ENCODE data around the gene DOC2A.
A peak's percentile ranks its signal among the peaks of the same experiment; 100 is the strongest.

The DOC2A gene

GRCh38 chr16:30006659-30007377 lies 4.0 kb downstream of the DOC2A start:
- Histone ChIP-seq H3K4me3 (no peak overlapping the region), H3K27ac (no peak overlapping the region)

- Histone ChIP-seq H3K27ac (no peak overlapping the region), H3K4me3 (no peak overlapping the region)
These were observed 4.7 kb downstream of the DOC2A start for GRCh38 chr16:30006095-30006473.

- no peak overlapping the region for H3K27ac ChIP-seq
- no peak overlapping the region for H3K4me3 ChIP-seq
These were observed 5.3 kb downstream of the DOC2A start for GRCh38 chr16:30005341-30006094.

DNA sequence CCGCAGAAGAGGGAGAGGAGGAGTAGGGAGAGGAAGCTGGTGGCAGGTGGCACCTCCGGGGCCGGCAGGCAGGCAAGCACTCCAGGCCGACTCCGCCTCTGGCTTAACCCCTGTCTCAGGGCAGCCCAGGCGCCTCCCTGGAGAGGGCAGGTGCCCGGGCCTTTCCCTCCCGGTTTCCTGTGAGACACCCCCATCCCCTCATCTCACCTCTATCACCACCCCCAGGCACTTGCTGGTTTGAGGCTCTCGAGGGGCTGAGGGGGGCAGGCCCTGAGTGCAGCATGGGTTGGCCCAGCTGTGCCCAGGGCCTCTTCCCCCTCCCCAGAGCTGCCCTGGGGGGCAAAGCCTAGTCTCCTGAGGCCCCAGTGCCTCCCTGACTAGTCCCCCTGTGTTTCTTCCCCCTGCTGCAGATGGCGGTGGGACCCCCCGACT lies 6.0 kb downstream of the DOC2A start:
- Histone ChIP-seq H3K27ac (no peak overlapping the region), H3K4me3 (no peak overlapping the region)

GRCh38 chr16:30004424-30004776 lies 6.4 kb downstream of the DOC2A start:
- no peak overlapping the region for H3K27ac ChIP-seq
- H3K4me3 ChIP-seq, result no peak overlapping the region

- Histone ChIP-seq H3K27ac (no peak overlapping the region), H3K4me3 (no peak overlapping the region)
These were observed 7.0 kb downstream of the DOC2A start for GRCh38 chr16:30003670-30004423.

- H3K4me3 ChIP-seq, result no peak overlapping the region
- H3K27ac ChIP-seq, result no peak overlapping the region
These were observed 8.0 kb downstream of the DOC2A start for GRCh38 chr16:30002614-30003346.

DNA sequence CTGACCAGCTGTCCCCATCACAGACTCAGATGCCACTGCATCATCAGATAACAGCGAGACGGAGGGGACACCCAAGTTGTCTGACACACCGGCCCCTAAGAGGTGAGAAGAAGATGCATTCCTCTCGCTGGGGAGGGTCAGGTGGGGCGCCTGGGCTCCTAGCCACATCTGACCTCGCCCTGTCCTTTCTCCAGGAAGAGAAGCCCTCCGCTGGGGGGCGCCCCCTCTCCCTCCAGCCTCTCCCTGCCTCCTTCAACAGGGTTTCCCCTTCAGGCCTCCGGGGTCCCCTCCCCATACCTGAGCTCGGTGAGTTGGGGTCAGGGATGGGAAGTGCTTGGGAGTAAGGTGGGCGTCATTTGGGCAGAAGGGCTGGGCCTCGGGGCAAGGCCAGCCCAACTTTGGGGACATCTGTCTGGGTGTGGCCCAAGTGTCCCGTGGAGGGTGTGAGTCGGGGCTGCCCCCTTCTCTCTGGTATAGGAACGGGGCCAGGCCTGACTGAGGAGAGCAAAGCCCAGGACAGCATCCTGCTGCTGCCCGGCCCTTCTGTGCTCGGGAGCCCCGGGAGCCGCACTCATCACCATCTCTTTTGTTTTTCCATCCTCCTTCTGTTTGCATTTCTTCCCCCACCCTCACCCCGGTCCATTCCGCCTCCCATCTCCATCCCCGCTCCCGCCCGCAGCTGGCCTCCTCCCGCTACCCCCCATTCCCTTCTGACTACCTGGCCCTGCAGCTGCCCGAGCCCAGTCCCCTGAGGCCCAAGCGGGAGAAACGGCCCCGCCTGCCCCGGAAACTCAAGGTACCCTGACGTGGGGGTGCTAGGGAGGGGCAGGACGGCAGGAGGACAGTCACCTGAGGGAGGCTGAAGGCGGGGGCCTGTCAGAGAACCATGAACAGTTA lies 9.8 kb downstream of the DOC2A start:
- Histone ChIP-seq H3K27ac (no peak overlapping the region), H3K4me3 (no peak overlapping the region)

DNA sequence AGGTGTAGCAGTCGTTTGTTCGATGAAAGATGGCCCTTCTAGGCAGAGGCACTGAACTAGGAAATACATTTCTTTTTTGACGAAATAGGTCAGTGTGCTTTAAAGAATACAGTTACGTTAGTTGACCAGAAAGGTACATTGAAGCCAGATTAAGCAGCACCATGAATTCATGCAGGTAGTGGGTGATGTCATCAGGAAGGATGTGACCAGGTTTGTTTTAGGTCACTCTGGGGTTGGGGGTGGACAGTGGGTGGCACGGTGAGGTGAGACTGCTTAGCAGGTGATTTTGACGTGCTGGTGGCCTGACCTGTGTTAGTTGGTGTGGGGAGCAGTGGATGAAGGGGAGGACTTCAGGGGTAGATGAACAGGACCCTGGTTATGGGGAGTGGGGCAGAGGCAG lies 11.2 kb downstream of the DOC2A start:
- no peak overlapping the region for H3K4me3 ChIP-seq
- no peak overlapping the region for H3K27ac ChIP-seq

GRCh38 chr16:29996766-29997250 lies 14.0 kb downstream of the DOC2A start:
- H3K4me3 ChIP-seq, result peak overlapping the region; percentile 70 to 90 (median 80)
- peak overlapping the region in 18 of 21 experiments; percentile 85 to 98 (median 94) for H3K27ac ChIP-seq

- Histone ChIP-seq H3K27ac (peak within 1 kb of the TSS; percentile 70 to 98 (median 94)), H3K4me3 (peak within 1 kb of the TSS; percentile 70 to 90 (median 80))
These were observed 14.7 kb downstream of the DOC2A start, which contains the start of gene INO80E for GRCh38 chr16:29995911-29996765. INO80E (plus strand) TSS chr16:29996241; CDS start chr16:29996311, 70 bp downstream.

GRCh38 chr16:29995324-29995910 lies 15.4 kb downstream of the DOC2A start, which contains the start of gene HIRIP3:
HIRIP3 (minus strand) TSS chr16:29995617; CDS start chr16:29995605, 12 bp downstream.
- peak within 1 kb of the TSS; percentile 70 to 98 (median 94) for H3K27ac ChIP-seq

DNA sequence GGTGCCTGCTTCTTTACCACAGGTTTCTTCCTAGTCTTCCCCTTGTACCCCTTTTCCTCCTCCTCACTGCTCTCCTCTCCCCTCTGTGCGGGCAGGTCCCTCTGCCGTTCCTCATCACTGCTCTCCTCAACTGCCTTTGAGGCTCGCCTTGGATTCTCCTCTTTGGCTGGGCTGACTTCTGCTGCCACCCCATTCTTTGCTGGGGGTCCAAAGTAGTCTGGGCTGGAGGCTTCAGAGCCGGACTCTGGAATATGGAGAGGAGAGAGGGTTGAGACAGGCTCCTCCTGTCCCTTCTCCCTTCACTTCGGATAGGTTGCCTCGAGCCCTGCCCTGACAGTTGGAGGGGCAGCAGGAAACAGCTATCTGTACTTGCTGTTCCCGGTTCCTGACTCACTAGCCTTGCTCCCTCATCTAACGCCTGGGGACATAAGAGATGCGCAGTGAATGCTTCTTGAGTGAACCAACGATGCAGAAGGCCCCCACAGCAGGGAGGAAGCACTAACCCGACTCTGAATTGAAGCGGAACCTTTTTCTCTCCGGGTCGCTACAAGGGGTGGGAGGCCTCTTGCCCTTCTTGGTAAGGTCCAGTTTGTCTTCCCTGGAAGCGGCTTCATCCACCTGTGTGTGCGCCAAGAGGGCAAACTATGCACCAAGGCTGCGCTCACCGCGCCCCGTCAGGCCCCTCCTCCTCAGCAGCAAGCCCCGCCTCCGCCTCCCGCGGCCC lies 16.1 kb downstream of the DOC2A start:
- peak overlapping the region; percentile 70 to 90 (median 80) for H3K4me3 ChIP-seq
- H3K27ac ChIP-seq, result peak overlapping the region in 20 of 21 experiments; percentile 85 to 98 (median 94)

More at GRCh38 chr16:29995324-29995910, 15.4 kb downstream of the DOC2A start, which contains the start of gene HIRIP3:
- peak within 1 kb of the TSS; percentile 70 to 90 (median 80) for H3K4me3 ChIP-seq

DNA sequence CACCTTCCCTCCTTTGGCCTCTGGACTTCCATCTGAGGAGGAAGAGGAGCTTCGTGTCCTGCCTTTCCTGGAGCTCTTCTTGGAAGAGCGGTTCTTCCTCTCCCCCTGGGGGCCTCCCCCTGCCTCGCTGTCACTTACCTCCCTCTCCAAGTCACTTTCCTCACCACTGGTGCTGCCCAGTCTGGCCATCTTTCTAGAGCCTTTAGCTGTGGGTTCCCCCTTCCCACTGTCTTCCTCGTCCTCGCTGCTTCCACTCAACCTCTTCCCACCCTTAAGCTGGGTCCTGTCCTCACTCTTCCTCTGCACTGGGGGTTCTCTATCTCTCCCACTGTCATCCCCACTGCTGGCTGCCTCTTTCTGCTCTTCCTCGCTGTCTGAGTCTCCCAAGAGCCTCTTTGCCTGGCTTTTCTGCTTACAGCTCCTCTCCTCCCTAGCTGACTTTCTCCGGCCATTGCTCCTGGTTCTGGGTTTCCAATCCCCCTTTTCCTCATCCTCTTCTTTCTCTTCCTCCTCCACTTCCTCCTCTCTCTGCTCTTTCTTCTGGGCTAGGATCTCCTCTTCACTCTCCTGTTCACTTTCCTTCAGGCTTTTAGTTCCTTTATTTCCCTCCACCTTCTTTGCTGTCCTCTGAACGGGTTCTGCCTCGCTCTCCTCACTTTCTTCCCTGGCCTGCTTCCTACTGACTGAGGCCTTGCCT lies 16.8 kb downstream of the DOC2A start:
- H3K4me3 ChIP-seq, result peak overlapping the region in 2 of 7 experiments; percentile 70 to 88
- peak overlapping the region in 14 of 21 experiments; percentile 85 to 98 (median 94) for H3K27ac ChIP-seq

DNA sequence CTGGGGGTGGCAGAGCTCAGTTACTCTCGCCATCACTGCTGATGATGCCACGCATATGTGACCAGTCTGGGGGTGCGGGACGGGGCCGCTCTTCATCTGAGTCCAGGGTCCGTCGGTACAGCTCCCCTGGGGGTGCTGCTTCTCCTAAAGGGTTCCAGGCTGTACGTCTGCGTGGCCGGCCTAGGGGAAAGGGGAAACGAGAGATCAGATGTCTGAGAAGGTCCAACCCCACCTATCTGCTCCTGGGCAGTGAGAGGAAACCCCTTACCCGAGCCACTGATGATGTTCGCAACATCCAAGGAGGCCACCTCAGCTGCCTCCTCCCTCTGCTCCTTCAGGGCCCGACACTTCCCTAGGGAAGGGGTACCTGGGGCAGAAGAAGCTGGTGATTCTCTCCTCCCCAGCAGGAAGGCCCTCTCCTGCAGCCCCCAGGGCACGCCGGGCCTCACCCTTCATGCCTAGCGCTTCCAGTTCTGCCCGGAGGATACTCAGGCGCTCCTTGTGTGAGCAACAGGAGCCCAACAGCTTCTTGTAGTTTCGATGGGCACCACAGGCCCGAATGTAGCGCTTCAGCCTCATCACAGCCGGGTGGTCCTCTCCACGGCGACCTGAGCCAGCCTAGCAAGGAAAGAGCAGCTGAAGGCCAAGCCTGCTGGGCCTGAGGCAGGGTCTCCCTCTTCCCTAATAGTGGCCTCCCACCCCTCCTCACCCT lies 17.5 kb downstream of the DOC2A start:
- H3K4me3 ChIP-seq, result no peak overlapping the region
- H3K27ac ChIP-seq, result peak overlapping the region in 3 of 21 experiments; percentile 28 to 98 (median 94)

Measured in skin epidermis (tissue), 12 donors.